Trophoblast cell (in vitro differentiated cells and primary cell): ENCODE data around the gene UBE2L3.

ENCODE experiments used
- DNase-seq, 2 donors: peaks; one replicate each; pipeline ENCODE4 v3.0.0-alpha.2; 2016
- H2AFZ ChIP-seq: 2 replicates; pipeline ENCODE4 v1.6.1; 2013; ENCODE audit warnings: low read length, moderate library complexity, mild to moderate bottlenecking; ENCODE audit not compliant: insufficient read depth, poor library complexity
- H2AK5ac ChIP-seq: 2 replicates; pipeline ENCODE4 v1.6.1; 2013; ENCODE audit warnings: mild to moderate bottlenecking, low read length
- H2BK120ac ChIP-seq: 2 replicates; pipeline ENCODE4 v1.6.1; 2013; ENCODE audit warnings: low read length, mild to moderate bottlenecking, moderate library complexity; ENCODE audit not compliant: insufficient read depth, poor library complexity
- H2BK12ac ChIP-seq: 2 replicates; pipeline ENCODE4 v1.6.1; 2013; ENCODE audit warnings: mild to moderate bottlenecking, low read length, moderate library complexity
- H2BK5ac ChIP-seq: 2 replicates; pipeline ENCODE4 v1.6.1; 2013; ENCODE audit warnings: low read length, low read depth, moderate library complexity, mild to moderate bottlenecking; ENCODE audit not compliant: poor library complexity
- H3K14ac ChIP-seq: 2 replicates; pipeline ENCODE4 v1.6.1; 2013; ENCODE audit warnings: mild to moderate bottlenecking, low read length
- H3K18ac ChIP-seq: 2 replicates; pipeline ENCODE4 v1.6.1; 2013; ENCODE audit warnings: mild to moderate bottlenecking, low read length
- H3K23ac ChIP-seq: 2 replicates; pipeline ENCODE4 v1.6.1; 2013; ENCODE audit warnings: low read length
- H3K27ac ChIP-seq: 2 replicates; pipeline ENCODE4 v1.5.1; 2013; ENCODE audit warnings: low read depth, mild to moderate bottlenecking, inconsistent platforms, low read length, moderate library complexity
- H3K27me3 ChIP-seq: 2 replicates; pipeline ENCODE4 v1.6.1; 2013; ENCODE audit warnings: inconsistent platforms, mild to moderate bottlenecking, low read length, moderate library complexity; ENCODE audit not compliant: insufficient read depth
- H3K36me3 ChIP-seq, 2 experiments: 1 replicate in 1 of 2; 2 replicates in 1 of 2; pipeline ENCODE4 v1.6.1; 2013; ENCODE audit warnings: low read length in 2 of 2, mild to moderate bottlenecking in 2 of 2, moderate library complexity in 1 of 2; ENCODE audit not compliant: insufficient read depth in 2 of 2, control insufficient read depth in 1 of 2
- H3K4ac ChIP-seq: 2 replicates; pipeline ENCODE4 v1.6.1; 2013; ENCODE audit warnings: low read depth, mild to moderate bottlenecking, low read length, moderate library complexity
- H3K4me1 ChIP-seq, 2 experiments: 1 replicate in 1 of 2; 2 replicates in 1 of 2; pipeline ENCODE4 v1.6.1; 2013; ENCODE audit warnings: low read length in 2 of 2, mild to moderate bottlenecking in 2 of 2, moderate library complexity in 1 of 2; ENCODE audit not compliant: insufficient read depth in 2 of 2, control insufficient read depth in 1 of 2
- H3K4me2 ChIP-seq: 2 replicates; pipeline ENCODE4 v1.6.1; 2013; ENCODE audit warnings: inconsistent platforms, mild to moderate bottlenecking, low read length, moderate library complexity
- H3K4me3 ChIP-seq: 2 replicates; pipeline ENCODE4 v1.5.1; 2013; ENCODE audit warnings: mild to moderate bottlenecking, low read depth, low read length, inconsistent platforms
- H3K79me1 ChIP-seq: one replicate; pipeline ENCODE4 v1.6.1; 2013; ENCODE audit warnings: low read length
- H3K79me2 ChIP-seq: 2 replicates; pipeline ENCODE4 v1.6.1; 2013; ENCODE audit warnings: low read length, mild to moderate bottlenecking; ENCODE audit not compliant: control insufficient read depth, insufficient read depth, poor library complexity
- H3K9ac ChIP-seq: 2 replicates; pipeline ENCODE4 v1.6.1; 2013; ENCODE audit warnings: mild to moderate bottlenecking, low read length
- H3K9me3 ChIP-seq: 2 replicates; pipeline ENCODE4 v1.6.1; 2013; ENCODE audit warnings: low read depth, mild to moderate bottlenecking, control low read depth, inconsistent platforms, low read length; ENCODE audit not compliant: insufficient read depth
- H4K12ac ChIP-seq: 2 replicates; pipeline ENCODE4 v1.6.1; 2013; ENCODE audit warnings: low read depth, mild to moderate bottlenecking, low read length, moderate library complexity
- H4K8ac ChIP-seq: 2 replicates; pipeline ENCODE4 v1.6.1; 2013; ENCODE audit warnings: low read depth, mild to moderate bottlenecking, low read length, moderate library complexity
- H4K91ac ChIP-seq: one replicate; pipeline ENCODE4 v1.6.1; 2013; ENCODE audit warnings: low read depth, mild to moderate bottlenecking, low read length, moderate library complexity
- WGBS: extraction: QIAGEN DNeasy Blood & Tissue Kit; methylation state at CpG from one replicate; pipeline ENCODE4 v1.1.7; 2013; ENCODE audit warnings: missing lambda C conversion rate; ENCODE audit not compliant: insufficient read length, insufficient coverage; ENCODE audit errors: extremely low coverage; 5-methylcytosine and 5-hydroxymethylcytosine counted together

Gene UBE2L3

GRCh38 chr22:21629255-21630149, 62.0 kb downstream of the UBE2L3 start, which contains the start of gene YDJC:
Gene YDJC, minus strand, starts transcription at chr22:21630022. Its CDS starts 8 bp downstream, at chr22:21630014.
- Histone ChIP-seq H4K12ac (peak within 1 kb of the TSS; percentile 65), H3K14ac (peak within 1 kb of the TSS; percentile 93), H3K4me2 (peak within 1 kb of the TSS; percentile 85), H3K79me1 (peaks cover 7% of the 10 kb centered on the region), H4K8ac (peak within 1 kb of the TSS; percentile 96), H3K4ac (peak within 1 kb of the TSS; percentile 87), H3K27ac (no peak within 1 kb of the TSS), H2AK5ac (peak within 1 kb of the TSS; percentile 80), H3K9me3 (peaks cover 8% of the 10 kb centered on the region), H2BK120ac (peak within 1 kb of the TSS; percentile 60), H2AFZ (peak within 1 kb of the TSS; percentile 91), H2BK12ac (no peak within 1 kb of the TSS), H3K27me3 (no peaks in the 10 kb centered on the region), H3K9ac (peak within 1 kb of the TSS; percentile 90), H3K79me2 (peaks cover 10% of the 10 kb centered on the region), H3K23ac (no peak within 1 kb of the TSS), H4K91ac (peak within 1 kb of the TSS; percentile 93), H3K4me1 (peaks cover 5 to 10% of the 10 kb centered on the region in 2 experiments), H3K18ac (peak within 1 kb of the TSS; percentile 96), H2BK5ac (peak within 1 kb of the TSS; percentile 18), H3K4me3 (peak within 1 kb of the TSS; percentile 94), H3K36me3 (peaks cover 8 to 9% of the 10 kb centered on the region in 2 experiments)
- peak; percentile 96 to 98 for DNase-seq
- WGBS, result no CpG with 5 or more reads among the region's 93 CpGs

- H3K23ac ChIP-seq, result no peak overlapping the region
- H3K18ac ChIP-seq, result no peak overlapping the region
- peaks cover 10% of the 10 kb centered on the region for H3K79me2 ChIP-seq
- no peak overlapping the region for H4K12ac ChIP-seq
- H3K4me1 ChIP-seq, result peaks cover 5 to 10% of the 10 kb centered on the region in 2 experiments
- H2AFZ ChIP-seq, result no peak overlapping the region
- H3K36me3 ChIP-seq, result peaks cover 7 to 8% of the 10 kb centered on the region in 2 experiments
- H3K9ac ChIP-seq, result no peak overlapping the region
- no peak for DNase-seq
- peaks cover 7% of the 10 kb centered on the region for H3K79me1 ChIP-seq
- H2BK5ac ChIP-seq, result no peak overlapping the region
- no peak overlapping the region for H3K4ac ChIP-seq
- no peak overlapping the region for H3K27ac ChIP-seq
- no peak overlapping the region for H2AK5ac ChIP-seq
- no peak overlapping the region for H3K4me3 ChIP-seq
- H3K27me3 ChIP-seq, result no peaks in the 10 kb centered on the region
- peaks cover 9% of the 10 kb centered on the region for H3K9me3 ChIP-seq
- no peak overlapping the region for H4K91ac ChIP-seq
- H3K4me2 ChIP-seq, result no peak overlapping the region
- no CpG with 5 or more reads among the region's 4 CpGs for WGBS
- no peak overlapping the region for H4K8ac ChIP-seq
- no peak overlapping the region for H2BK120ac ChIP-seq
- H2BK12ac ChIP-seq, result no peak overlapping the region
- H3K14ac ChIP-seq, result no peak overlapping the region
These were observed 63.5 kb downstream of the UBE2L3 start for GRCh38 chr22:21631025-21631424.

- peaks cover 11% of the 10 kb centered on the region for H3K9me3 ChIP-seq
- no peak within 1 kb of the TSS for H3K4me3 ChIP-seq
- no peak within 1 kb of the TSS for H4K8ac ChIP-seq
- H3K23ac ChIP-seq, result no peak within 1 kb of the TSS
- no peak within 1 kb of the TSS for H2BK120ac ChIP-seq
- no peak within 1 kb of the TSS for H3K4ac ChIP-seq
- no peak within 1 kb of the TSS for H4K91ac ChIP-seq
- peaks cover 10% of the 10 kb centered on the region for H3K79me2 ChIP-seq
- H3K36me3 ChIP-seq, result peaks cover 7 to 8% of the 10 kb centered on the region in 2 experiments
- H3K27me3 ChIP-seq, result no peaks in the 10 kb centered on the region
- H3K18ac ChIP-seq, result no peak within 1 kb of the TSS
- no CpG with 5 or more reads among the region's 27 CpGs for WGBS
- H2AK5ac ChIP-seq, result no peak within 1 kb of the TSS
- no peak within 1 kb of the TSS for H4K12ac ChIP-seq
- H3K79me1 ChIP-seq, result peaks cover 7% of the 10 kb centered on the region
- H2BK5ac ChIP-seq, result no peak within 1 kb of the TSS
- H2AFZ ChIP-seq, result no peak within 1 kb of the TSS
- peak within 1 kb of the TSS; percentile 19 for H3K9ac ChIP-seq
- no peak within 1 kb of the TSS for H3K27ac ChIP-seq
- H2BK12ac ChIP-seq, result no peak within 1 kb of the TSS
- H3K14ac ChIP-seq, result no peak within 1 kb of the TSS
- DNase-seq, result peak; percentile 83 to 88
- no peak within 1 kb of the TSS for H3K4me2 ChIP-seq
- peaks cover 5 to 10% of the 10 kb centered on the region in 2 experiments for H3K4me1 ChIP-seq
These were observed 64.9 kb downstream of the UBE2L3 start, which contains the start of gene CCDC116 for GRCh38 chr22:21632237-21632895. Gene CCDC116, plus strand, starts transcription at chr22:21632760. Its CDS starts 422 bp downstream, at chr22:21633182.

- no peak overlapping the region for H2AFZ ChIP-seq
- peaks cover 6 to 7% of the 10 kb centered on the region in 2 experiments for H3K36me3 ChIP-seq
- no peak overlapping the region for H3K4ac ChIP-seq
- peaks cover 7% of the 10 kb centered on the region for H3K79me1 ChIP-seq
- no peak overlapping the region for H2BK5ac ChIP-seq
- no peaks in the 10 kb centered on the region for H3K27me3 ChIP-seq
- H3K4me1 ChIP-seq, result peaks cover 5 to 10% of the 10 kb centered on the region in 2 experiments
- no peak overlapping the region for H2AK5ac ChIP-seq
- no peak overlapping the region for H2BK12ac ChIP-seq
- peaks cover 10% of the 10 kb centered on the region for H3K79me2 ChIP-seq
- no peak overlapping the region for H2BK120ac ChIP-seq
- H3K14ac ChIP-seq, result no peak overlapping the region
- WGBS, result no CpG with 5 or more reads among the region's 18 CpGs
- H4K91ac ChIP-seq, result no peak overlapping the region
- no peak overlapping the region for H3K4me3 ChIP-seq
- no peak overlapping the region for H3K9ac ChIP-seq
- no peak overlapping the region for H4K12ac ChIP-seq
- H3K9me3 ChIP-seq, result peaks cover 11% of the 10 kb centered on the region
- H3K27ac ChIP-seq, result no peak overlapping the region
- H3K18ac ChIP-seq, result no peak overlapping the region
- no peak overlapping the region for H4K8ac ChIP-seq
- no peak overlapping the region for H3K4me2 ChIP-seq
- no peak overlapping the region for H3K23ac ChIP-seq
- DNase-seq, result no peak
These were observed 65.4 kb downstream of the UBE2L3 start for GRCh38 chr22:21632931-21633330.
